K562 (cell line): Measurements from ENCODE around the gene DOP1A. TPM values are rescaled to one million over a fixed set of nuclear protein-coding genes. Genes with fewer than 3 reads are reported as not detected.

Source experiments
- ATAC-seq: fragments of 200-7000 bp; cut with Tn5 transposase; 3 replicates; pipeline ENCODE4 v1.9.1; 2020; ENCODE audit warnings: moderate library complexity
- BruUV-seq: library from RNA; stranded (reverse); fragments of 400-500 nt; replicated peaks from 2 replicates; lab custom pipeline; 2021; lab: Mats Ljungman, UMichigan
- CTCF ChIA-PET: fragments of 300-600 bp; formaldehyde crosslinking; extraction: SDS; loops from one replicate; lab custom pipeline; 2021; ENCODE audit warnings: low intra/inter-chr PET ratio; lab: Yijun Ruan, JAX
- POLR2A ChIA-PET: fragments of 300-600, 350-650 bp; sonication (Branson Sonifier 250); formaldehyde crosslinking; extraction: SDS; loops from one replicate; lab custom pipeline; 2021; ENCODE audit warnings: antibody characterized with exemption, inconsistent platforms; lab: Yijun Ruan, JAX
- DNase-seq, 4 experiments: peaks; one replicate each; pipeline versions ENCODE4 v3.0.0 to v3.0.0-alpha.2; 2011 to 2018; ENCODE audit warnings: low spot score in 3 of 4, mixed read lengths in 3 of 4; ENCODE audit errors: extremely low read depth in 1 of 4
- FAIRE-seq: peaks from 2 replicates; lab custom pipeline; 2011; peaks lifted over from hg19 to GRCh38; lab: Jason Lieb, UNC
- H2AFZ ChIP-seq: 2 replicates; pipeline ENCODE4 v1.6.0; 2011; ENCODE audit warnings: low read depth, low read length, control low read depth, inconsistent platforms
- H3K27ac ChIP-seq: fragments of 200-600 bp; 3 replicates; pipeline ENCODE4 v1.8.0; 2011; ENCODE audit warnings: low read depth, mild to moderate bottlenecking, control low read depth, inconsistent platforms, low read length, moderate library complexity, mixed read lengths; ENCODE audit errors: extremely low read depth
- H3K27me3 ChIP-seq, 2 experiments: fragments of 300-600 bp in 1 of 2; 2 replicates in 1 of 2; 3 replicates in 1 of 2; pipeline versions ENCODE4 v1.6.0 to v1.8.0; 2011; ENCODE audit warnings: inconsistent platforms in 2 of 2, low read length in 2 of 2, mild to moderate bottlenecking in 1 of 2, mixed read lengths in 1 of 2, moderate library complexity in 1 of 2; ENCODE audit not compliant: control insufficient read depth in 2 of 2, insufficient read depth in 2 of 2
- H3K36me3 ChIP-seq: fragments of 300-600 bp; 3 replicates; pipeline ENCODE4 v1.8.0; 2011; ENCODE audit warnings: mild to moderate bottlenecking, low read length, inconsistent platforms; ENCODE audit not compliant: control insufficient read depth, insufficient read depth
- H3K4me1 ChIP-seq, 2 experiments: fragments of 200-600 bp in 1 of 2; replicated peaks in 1 of 2; 2 replicates in 1 of 2; 3 replicates in 1 of 2; pipeline versions ENCODE4 v1.5.1 to v1.8.0; 2011; ENCODE audit warnings: inconsistent platforms in 2 of 2, low read length in 2 of 2, mild to moderate bottlenecking in 1 of 2, mixed read lengths in 1 of 2, moderate library complexity in 1 of 2; ENCODE audit not compliant: control insufficient read depth in 2 of 2, insufficient read depth in 2 of 2
- H3K4me2 ChIP-seq: 2 replicates; pipeline ENCODE4 v1.6.1; 2011; ENCODE audit warnings: low read length, control low read depth, inconsistent platforms, mixed read lengths; ENCODE audit not compliant: insufficient read depth
- H3K4me3 ChIP-seq: fragments of 200-600 bp; sonication (generic), shearing (Covaris generic); 2 replicates; pipeline ENCODE4 v1.5.1; 2016; ENCODE audit warnings: control low read depth, inconsistent platforms
- H3K79me2 ChIP-seq: fragments of 200-600 bp; 3 replicates; pipeline ENCODE4 v1.8.0; 2011; ENCODE audit warnings: low read length, inconsistent platforms; ENCODE audit not compliant: control insufficient read depth, insufficient read depth
- H3K9ac ChIP-seq, 2 experiments: 2 replicates each; pipeline versions ENCODE4 v1.6.0 to v1.6.1; 2011; ENCODE audit warnings: low read depth in 2 of 2, low read length in 2 of 2, control low read depth in 1 of 2, inconsistent platforms in 1 of 2, mild to moderate bottlenecking in 1 of 2, mixed read lengths in 1 of 2; ENCODE audit not compliant: insufficient read depth in 1 of 2
- H3K9me1 ChIP-seq: one replicate; pipeline ENCODE4 v1.6.0; 2011; ENCODE audit warnings: inconsistent platforms, mild to moderate bottlenecking, low read length, moderate library complexity; ENCODE audit not compliant: control insufficient read depth, insufficient read depth
- H3K9me3 ChIP-seq: replicated peaks from 2 replicates; pipeline ENCODE4 v1.5.1; 2011; ENCODE audit warnings: low read depth, low read length, inconsistent platforms; ENCODE audit not compliant: control insufficient read depth, insufficient read depth
- H4K20me1 ChIP-seq: replicated peaks from 2 replicates; pipeline ENCODE4 v1.6.1; 2011; ENCODE audit warnings: low read length, inconsistent platforms, mixed read lengths; ENCODE audit not compliant: control insufficient read depth, insufficient read depth
- FOXP4 ChIP-seq: sonication (generic); formaldehyde crosslinking; IDR thresholded peaks from 2 replicates; pipeline ENCODE4 v1.8.0; 2022; ENCODE audit warnings: mild to moderate bottlenecking, missing genetic modification reagents, borderline replicate concordance
- KDM1A ChIP-seq, 2 experiments: fragments of 450-650 bp; IDR thresholded peaks; 2 replicates each; pipeline ENCODE4 v1.6.1; 2016; ENCODE audit warnings: mild to moderate bottlenecking in 2 of 2
- ZBTB40 ChIP-seq, 2 experiments: fragments of 450-650 bp in 1 of 2; sonication (generic) in 1 of 2; formaldehyde crosslinking in 1 of 2; IDR thresholded peaks; 2 replicates each; pipeline versions ENCODE4 v1.7.1 to v1.9.0; 2016 to 2022; ENCODE audit warnings: inconsistent platforms in 1 of 2, mild to moderate bottlenecking in 1 of 2, missing genetic modification reagents in 1 of 2
- whole genome bisulfite sequencing: fragments of 100-300 bp; shearing (Covaris generic); methylation state at CpG from one replicate; pipeline ENCODE4 v1.1.6; 2016; ENCODE audit warnings: low coverage, mixed read lengths; ENCODE audit not compliant: insufficient coverage; ENCODE audit errors: missing lambda C conversion rate; 5-methylcytosine and 5-hydroxymethylcytosine counted together
- in situ Hi-C: fragments of 300-500 bp; cut with MboI; formaldehyde crosslinking; loops from 4 replicates; pipeline ENCODE4 v1.15.0; 2018; ENCODE audit warnings: inconsistent platforms, mixed read lengths
- intact Hi-C: fragments of 100-400 bp; cut with micrococcal nuclease; formaldehyde crosslinking; loops from 2 replicates; pipeline ENCODE4 v1.14.2; 2022
- polyA plus RNA-seq, 8 experiments: library from polyadenylated mRNA; depleted of rRNA in 4 of 8; stranded (reverse) in 5 of 8; unstranded in 3 of 8; fragments of >200 nt; fragmentation: Nextera tagmentation in 2 of 8; fragmentation: Illumina TruSeq in 1 of 8; extraction: Ambion mirVana in 2 of 8; extraction: Trizol in 1 of 8; gene quantifications; 2 replicates each; pipeline versions ENCODE4 v1.2.1 to v1.2.3, GENCODE V29; 2011 to 2014; ENCODE audit warnings: inconsistent platforms in 1 of 8, missing spikeins in 1 of 8
- total RNA-seq, 7 experiments: library from RNA; depleted of rRNA in 6 of 7; stranded (reverse); fragments of >200 nt in 6 of 7; fragmentation: Illumina TruSeq in 2 of 7; extraction: Trizol in 2 of 7; gene quantifications; 2 replicates each; pipeline versions ENCODE4 v1.2.1 to v1.2.3, GENCODE V29; 2011 to 2021; ENCODE audit warnings: low replicate concordance in 1 of 7

DOP1A gene
- total and polyA plus RNA-seq, 9 of the 15 experiments (the other 6 are each of a cell fraction or from before 2014, with no cell fraction given) = 0.75 to 10.5 (median 4.4) TPM

GRCh38 chr6:83068616-83069015, 1.1 kb downstream of the DOP1A start:
- H3K9ac ChIP-seq = peak overlapping the region in 1 of 2 experiments; percentile 57; a peak in 1 of 4 replicates
- TSS peak; percentile 43 for BruUV-seq
- no peak for FAIRE-seq

More at GRCh38 chr6:83068616-83069015, 1.1 kb downstream of the DOP1A start:
- peaks cover 22% of the 10 kb centered on the region for H3K79me2 ChIP-seq
- in situ Hi-C loops (loop anchor here (5.0 to 25.0 kb wide), 3 partner anchors 154 to 481 kb away; no protein-coding TSS in a partner anchor), intact Hi-C loops (loop anchor here (2.0 to 10.0 kb wide), 2 partner anchors 124 to 346 kb away; partner anchors contain the start of genes PGM3 and RWDD2A)
- ChIA-PET POLR2A (no interaction called here), CTCF (interaction anchor here (3.8 kb wide), 1 partner anchor 147 kb away, joined by 37 read pairs; no protein-coding TSS in a partner anchor)
- H3K4me3 ChIP-seq = peak overlapping the region; percentile 85
- TF ChIP-seq KDM1A (IDR thresholded peaks at IDR 0.05) (peak; percentile 30 to 44; a peak in 2 of 4 replicates), ZBTB40 (IDR thresholded peaks at IDR 0.05) (0 out of 2 replicates have a peak, but pooled peaks have one; percentile 6), ZBTB40 (CRISPR knock-in tag; IDR thresholded peaks at IDR 0.05) (no peak), FOXP4 (no peak)
- H4K20me1 ChIP-seq = no peaks in the 10 kb centered on the region
- H3K27ac ChIP-seq = no peak overlapping the region
- H2AFZ ChIP-seq = peak overlapping the region; percentile 95
- DNase-seq = no peak
- H3K4me1 ChIP-seq = peaks cover 15 to 21% of the 10 kb centered on the region in 2 experiments; a peak in 3 of 5 replicates
- no peaks in the 10 kb centered on the region for H3K27me3 ChIP-seq
- no peaks in the 10 kb centered on the region for H3K9me1 ChIP-seq
- ATAC-seq = no peak
- 7% methylated on average over 6 of the region's 6 CpGs for WGBS
- H3K9me3 ChIP-seq = no peaks in the 10 kb centered on the region
- no peaks in the 10 kb centered on the region for H3K36me3 ChIP-seq
- peak overlapping the region; percentile 93 for H3K4me2 ChIP-seq
